GM18870 (cell line): ENCODE results near the gene ADAM29.
"Not testable (repeated sequence)": the region's sequence is repeated elsewhere in the genome, so short reads cannot be mapped to it uniquely, and the experiment has no call there.

ENCODE experiments used
- ATAC-seq: cut with Tn5 transposase; IDR thresholded peaks from one replicate; pipeline ENCODE4 v1.9.1; 2021; ENCODE audit warnings: moderate library complexity; ENCODE audit not compliant: unreplicated experiment

ADAM29 gene

DNA sequence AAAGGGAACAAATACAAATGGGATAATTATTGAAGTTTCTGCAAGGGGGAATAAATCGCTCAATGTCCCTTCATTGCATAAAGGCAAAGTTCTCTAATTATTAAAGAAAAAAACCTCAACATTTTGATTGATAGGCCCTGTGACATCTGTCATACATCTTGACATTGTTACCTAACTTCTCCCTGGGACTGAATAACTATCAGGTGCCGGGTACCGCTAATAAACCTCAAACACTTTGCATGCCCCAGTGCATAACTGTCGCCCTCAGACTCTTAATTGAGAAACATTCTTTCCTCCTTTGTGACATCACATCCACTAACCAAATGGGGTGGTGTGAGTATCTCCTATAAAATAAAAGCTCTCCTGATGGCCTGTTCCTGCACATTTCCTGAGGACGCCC lies at the start of gene ADAM29:
Gene ADAM29, plus strand, starts transcription at position 301 of the 400 bp plus-strand sequence. CDS start 57,168 bp downstream, outside the sequence.
- no peak for ATAC-seq

DNA sequence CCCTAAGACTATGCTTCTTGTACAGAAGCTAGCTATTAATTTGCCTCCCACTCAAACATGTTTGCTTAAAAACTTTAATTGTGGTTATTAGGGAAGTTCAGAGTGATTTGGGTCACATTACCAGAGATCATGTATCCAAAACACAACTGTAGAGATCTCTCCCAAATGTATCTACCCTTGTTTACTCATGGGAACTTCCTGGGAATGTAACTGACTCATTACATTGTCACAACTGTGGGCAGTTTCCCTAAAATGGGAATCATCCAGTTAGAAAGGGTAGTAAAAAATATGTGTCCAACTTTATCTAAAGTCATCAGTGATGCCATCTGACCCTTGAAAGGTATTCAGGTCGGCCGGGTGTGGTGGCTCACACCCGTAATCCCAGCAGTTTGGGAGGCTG lies 48.8 kb upstream of the ADAM29 start:
- no peak for ATAC-seq

DNA sequence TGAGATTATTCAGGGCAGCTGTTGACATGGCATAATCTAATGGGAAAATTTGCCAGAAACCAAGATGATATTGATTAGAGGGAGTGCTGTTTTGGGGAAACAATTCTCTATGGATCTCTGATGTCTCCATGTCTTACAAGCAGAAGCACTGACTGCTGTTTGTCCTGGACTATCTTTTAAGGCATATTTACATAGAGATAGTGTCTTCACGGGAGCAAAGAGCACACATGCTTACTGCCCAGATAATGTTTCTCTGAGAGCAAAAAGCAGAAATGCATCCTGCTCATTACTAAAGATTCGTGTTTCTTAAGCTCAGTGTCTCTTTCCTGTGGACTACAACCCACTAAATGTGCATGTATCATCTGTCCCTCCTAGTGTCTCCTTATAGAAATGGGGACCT lies 47.8 kb upstream of the ADAM29 start:
- ATAC-seq = no peak

DNA sequence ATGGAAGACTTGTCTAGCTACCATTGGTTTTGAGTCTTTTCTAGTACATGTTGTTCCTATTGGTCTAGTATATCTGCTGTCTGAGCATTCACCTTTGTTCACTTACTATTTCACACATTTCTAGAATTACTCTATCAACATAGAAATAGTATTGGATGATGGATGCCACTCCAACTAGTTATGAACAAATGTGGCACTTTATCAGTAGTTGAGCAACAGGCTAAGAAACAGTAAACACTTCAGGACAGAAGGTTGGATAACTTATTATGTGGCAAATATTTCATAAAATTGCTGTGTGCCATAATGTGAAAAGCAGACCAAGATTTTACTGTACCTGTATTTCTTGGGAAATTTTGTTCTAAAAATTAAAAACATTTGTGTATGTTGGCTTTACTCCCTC lies 46.8 kb upstream of the ADAM29 start:
- no peak for ATAC-seq

DNA sequence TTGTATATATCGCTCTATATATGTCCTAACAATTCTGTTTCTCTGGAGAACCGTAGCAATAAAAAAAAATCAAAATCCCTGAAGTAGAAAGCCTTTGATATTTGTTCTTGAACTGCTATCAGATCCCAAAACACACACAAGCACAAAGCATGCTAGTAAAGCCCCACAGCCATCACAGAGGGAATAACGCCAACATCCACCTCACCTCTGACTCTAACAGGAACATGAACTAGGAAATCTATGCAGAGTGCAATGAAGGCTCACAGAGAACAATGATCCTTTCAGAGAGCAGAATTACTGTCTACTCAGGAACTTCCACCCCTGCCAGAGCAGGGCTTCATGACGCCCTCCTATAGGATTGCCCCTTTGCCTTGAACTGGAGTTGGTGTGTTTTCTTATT lies 45.0 kb upstream of the ADAM29 start:
- not testable (repeated sequence) for ATAC-seq

DNA sequence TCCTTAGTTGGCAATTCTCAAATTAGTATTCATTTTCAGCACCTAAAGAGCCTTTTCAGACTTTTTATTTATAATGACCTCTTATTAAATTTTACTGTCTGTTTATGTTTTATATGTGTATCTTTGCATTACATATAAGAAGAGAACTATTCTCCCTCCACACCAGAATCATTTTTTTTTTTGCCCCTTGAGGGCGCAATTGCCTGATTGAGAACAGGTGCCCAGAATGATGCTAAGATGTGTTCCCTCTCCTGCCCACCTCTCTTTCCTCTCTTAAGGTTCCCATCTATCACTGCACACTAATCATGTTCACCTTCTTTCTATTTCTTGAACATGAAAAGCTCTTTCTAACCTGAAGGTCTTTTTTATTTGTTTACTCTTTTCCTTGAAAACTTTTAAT lies 44.2 kb upstream of the ADAM29 start:
- peak; percentile 74 for ATAC-seq

DNA sequence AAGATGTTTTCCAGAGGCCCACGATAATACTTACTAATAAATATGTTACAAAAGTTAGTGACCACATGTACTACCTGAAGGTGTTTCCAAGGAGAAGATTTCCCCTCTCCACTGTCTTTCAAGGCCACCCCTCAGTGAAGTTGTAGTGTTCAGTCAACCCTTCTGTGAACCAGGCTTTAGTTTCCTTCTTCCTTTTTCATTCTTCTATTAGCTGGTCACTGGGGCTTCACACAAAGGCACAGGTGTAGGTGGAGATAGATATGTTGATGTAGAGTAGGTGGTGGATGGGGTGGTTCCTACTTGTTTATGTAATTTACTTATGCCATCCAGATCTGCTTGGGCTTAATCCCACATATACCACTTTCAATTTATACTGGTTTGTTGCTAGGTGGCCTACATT lies 43.3 kb upstream of the ADAM29 start:
- ATAC-seq = no peak

DNA sequence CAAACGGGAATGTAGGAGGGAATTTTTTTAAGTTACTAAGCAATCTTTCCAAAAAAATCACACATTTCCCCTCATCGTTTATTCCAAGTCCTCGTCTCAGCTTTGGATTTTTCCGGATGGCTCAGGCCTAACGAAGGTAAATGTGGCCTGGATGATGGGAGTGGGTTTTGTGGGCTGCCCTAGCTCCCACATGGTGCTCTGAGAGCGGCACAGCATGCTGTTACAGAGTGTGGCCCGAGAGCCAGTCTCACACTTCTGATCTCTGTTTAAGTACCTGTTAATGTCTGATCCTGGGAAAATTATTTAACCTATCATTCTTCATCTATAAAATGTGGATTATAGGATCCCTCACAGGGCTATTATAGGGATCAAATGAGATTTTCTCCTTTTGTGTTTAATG lies 38.2 kb upstream of the ADAM29 start:
- ATAC-seq = no peak

DNA sequence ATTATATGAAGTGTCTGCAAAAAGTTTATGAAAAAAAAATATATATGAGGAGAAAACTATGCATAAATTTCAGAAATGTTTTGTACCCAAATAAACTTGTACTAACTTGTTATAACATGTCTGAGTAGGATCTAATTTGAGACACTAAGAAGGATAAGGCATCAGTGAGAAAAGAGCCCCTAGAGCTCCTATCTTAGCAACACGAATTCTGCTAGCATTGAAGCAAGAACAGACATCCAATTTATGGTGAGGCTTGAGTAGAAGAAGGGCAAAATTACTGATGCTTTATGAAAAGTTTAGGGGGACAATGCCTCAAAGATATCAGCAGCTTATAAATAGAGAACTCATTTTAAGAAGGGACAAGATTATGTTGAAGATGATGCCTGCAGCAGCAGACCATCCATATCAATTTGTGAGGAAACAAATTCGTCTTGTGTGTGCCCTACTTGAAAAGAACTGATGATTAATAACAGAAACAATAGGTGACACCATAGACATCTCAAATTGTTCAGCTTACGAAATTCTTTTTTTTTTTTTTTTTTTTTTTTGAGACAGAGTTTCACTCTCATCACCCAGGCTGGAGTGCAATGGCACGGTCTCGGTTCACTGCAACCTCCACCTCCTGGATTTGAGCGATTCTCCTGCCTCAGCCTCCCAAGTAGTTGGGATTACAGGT lies 35.7 kb upstream of the ADAM29 start:
- ATAC-seq = peak; percentile 43

DNA sequence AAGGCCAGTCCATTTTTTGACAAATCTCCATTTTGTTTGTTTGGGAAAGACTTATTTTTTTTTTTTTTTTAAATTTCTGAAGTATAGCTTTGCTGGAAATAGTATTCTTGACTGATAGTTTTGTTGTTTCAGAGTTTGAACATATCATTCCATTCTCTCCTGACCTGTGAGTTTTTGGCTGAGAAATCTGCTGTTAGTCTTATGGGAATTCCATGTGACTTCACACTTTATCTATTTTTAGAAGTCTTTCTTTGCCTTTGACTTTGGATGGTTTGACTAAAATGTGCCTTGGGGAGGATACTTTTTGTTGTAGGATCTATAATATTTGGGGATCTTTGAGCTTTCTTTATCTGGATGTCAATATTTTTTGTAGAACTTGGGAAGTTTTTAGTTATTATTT lies 10.7 kb upstream of the ADAM29 start:
- no peak for ATAC-seq

DNA sequence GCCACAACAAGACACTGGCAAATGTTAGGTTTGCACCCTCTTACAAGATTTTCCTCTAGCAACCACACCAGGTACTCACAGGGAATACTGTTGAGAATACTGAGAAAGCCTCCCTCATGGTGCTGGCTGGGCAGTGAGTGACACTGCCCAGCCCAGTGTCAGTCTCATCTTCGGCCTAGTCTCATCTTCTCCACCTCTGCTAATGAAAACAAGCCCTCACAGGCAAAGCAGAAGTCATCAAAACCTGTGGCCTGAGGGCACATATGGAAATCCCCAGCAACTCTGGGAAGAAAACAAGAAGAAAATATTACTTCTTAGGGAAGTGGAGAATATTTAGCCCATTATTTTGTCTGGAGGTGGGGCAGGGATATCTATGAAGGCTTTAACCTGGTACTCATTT lies 7.9 kb upstream of the ADAM29 start:
- no peak for ATAC-seq

DNA sequence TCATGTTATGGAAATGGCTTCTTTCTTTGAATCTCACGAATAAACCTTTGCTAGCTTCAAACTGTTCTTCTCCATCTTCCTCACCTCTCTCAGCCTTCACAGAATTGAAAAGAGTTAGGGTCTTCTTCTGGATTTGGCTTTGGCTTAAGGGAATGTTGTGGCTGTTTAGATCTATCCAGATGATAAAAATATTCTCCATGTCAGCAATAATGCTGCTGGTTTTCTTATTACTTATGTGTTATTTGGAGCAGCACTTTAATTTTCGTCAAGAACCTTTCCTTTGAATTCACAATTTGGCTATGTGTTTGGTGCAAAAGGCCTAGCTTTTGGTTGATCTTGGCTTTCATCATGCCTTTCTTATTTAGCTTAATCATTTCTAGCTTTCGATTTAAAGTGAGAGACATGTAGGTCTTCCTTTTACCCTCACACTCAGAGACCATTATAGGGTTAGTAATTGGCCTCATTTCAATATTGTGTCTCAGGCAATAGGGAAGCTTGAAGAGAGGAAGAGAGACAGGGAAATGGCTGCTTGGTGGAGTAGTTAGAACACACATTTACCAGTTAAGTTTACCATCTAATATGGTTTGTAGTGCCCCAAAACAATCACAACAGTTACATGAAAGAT lies 5.1 kb upstream of the ADAM29 start:
- ATAC-seq = no peak

DNA sequence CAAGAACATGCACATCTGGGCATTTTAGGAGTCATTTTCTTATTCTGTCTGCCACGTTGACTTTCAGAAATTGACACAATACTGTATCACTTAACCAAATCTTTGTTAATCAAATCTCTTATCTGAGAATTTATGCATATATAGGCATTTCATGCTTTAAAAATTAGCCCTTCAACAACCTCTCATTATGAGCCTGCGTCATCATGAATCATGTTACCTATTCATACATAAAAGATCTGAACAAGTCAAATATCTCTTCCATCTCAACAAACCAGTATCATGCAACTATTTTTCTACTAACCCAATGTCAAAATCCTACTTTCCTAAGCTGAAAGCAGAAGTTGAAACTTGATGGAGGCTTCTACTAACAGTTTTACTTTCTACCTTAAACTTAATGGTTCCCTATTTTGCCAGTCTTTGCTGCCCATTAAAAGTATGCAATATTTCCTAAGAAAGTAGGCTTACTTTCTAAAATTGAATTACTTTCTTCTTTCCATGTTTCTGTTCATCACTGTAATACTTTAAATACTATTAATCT lies 1.8 kb downstream of the ADAM29 start:
- no peak for ATAC-seq

DNA sequence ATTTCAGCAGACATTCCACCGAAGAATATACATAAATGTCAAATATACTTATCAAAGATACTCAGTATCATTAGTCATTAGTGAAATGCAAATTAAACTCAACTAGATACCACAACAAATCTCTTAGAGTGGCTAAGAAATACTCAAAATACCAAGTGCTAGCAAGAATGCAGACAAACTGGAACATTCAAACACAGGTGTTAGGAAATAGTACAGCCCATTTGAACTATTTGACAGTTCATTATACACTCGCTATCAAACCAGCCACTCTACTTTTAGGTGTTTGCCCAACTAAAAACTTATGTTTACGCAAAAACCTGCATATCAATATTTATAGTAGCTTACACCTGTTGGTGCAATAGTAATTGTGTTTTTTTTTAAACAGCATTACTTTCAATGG lies 8.8 kb downstream of the ADAM29 start:
- ATAC-seq = no peak

DNA sequence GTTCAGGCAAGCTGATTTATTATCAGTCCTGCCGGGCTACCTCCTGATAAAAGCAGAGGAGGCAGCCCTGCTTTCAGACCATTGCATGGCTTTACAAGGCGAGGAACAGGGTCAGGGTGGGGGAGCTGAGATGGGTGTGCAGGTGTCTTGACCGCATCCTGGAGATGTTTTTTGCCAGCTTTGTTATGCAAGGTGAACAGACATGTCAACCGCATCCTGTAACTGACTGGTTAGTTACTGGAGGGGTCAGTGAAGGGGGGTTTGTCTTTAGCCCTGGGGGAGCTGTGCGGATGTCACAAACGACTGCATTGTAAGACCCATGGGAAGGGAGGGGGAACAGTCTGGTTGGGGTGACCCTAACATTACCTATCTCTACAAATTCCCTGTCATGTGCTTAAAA lies 10.0 kb downstream of the ADAM29 start:
- ATAC-seq = peak; percentile 45

DNA sequence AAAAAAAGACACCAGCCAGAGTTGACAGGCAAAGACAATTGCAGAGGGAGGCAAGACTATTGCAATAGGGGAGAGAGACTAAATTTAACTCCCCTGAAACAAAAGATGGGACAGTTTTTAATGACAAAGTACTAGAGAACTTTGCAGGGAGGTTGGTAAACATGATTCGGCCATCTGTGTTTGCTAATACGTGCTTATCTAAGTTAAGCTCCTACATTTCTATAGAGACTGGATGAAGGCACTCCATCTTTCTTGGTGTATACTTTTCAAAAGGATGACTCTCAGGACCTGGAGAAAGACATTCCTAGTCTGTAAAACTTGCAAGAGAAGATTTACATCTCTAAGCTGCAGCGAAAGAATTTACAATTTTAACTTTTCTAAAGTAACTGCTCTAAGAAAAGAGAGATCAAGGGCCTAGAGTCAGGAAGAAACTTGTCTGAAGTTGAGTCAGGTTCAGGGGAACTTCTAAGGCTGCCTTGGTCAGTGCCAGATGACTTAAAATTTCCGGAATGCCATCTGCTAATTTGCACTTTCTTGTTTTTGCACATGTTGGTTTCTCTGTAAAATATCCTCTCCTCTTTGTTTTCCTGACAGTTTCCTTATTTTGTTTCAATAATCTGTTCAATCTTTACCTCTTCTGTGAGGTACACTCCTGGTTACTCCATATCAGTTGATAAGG lies 10.6 kb downstream of the ADAM29 start:
- ATAC-seq = peak; percentile 46

DNA sequence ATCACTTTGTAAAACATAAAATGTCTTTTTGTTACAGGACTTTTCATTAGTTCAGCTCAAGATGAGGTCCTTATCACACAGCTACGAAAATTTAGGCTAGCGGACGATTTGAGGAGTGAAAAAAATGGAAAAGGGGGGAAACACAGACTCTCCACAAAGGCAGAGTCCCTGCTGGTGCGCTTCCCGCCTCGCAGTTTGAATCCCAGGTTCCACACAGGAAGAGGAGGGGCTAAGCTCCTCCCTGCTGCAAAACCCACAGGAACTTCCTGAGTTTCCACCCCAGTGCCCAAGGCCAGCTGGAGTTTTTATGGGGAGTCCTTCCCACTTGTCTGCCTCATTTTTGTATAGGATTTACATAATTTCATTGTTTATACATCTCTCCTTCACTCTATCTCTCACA lies 11.2 kb downstream of the ADAM29 start:
- ATAC-seq = no peak

DNA sequence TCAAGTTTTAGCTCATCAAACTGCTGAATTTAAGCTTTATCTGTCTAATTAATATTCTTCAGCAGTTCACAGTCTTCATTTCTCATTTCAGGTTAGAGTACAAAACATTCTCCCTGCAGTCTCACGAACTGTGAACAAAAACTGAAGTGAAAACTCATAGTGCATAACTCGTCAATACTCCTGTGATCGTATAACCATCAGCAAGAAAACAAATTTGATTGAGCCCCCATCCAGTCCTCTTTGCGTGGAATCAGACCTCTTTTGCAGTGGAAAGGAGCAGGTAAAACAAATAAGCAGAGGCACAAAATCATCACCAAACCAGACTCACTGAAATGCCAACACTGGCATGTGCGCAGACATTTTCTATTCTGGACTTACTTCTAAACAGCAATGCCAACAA lies 12.7 kb downstream of the ADAM29 start:
- ATAC-seq = no peak

DNA sequence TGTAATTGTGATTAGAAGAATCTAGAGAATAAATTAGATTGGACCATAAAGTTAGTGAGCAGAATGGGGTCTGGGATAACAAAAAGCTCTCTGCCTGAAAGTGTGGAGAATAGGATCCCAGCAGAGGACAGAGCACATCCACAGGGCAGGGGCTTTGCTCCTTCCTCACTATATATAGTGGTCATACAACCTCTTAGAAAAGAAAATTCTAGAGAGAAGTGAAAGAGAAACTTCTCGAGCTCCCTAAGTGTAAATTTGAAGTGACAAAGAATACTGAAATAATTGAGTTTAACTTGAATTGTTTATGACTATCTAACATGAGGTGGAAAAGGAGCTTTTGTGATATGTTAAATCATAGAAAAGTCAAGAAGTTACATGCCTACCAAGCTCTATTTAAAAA lies 14.9 kb downstream of the ADAM29 start:
- ATAC-seq = no peak

DNA sequence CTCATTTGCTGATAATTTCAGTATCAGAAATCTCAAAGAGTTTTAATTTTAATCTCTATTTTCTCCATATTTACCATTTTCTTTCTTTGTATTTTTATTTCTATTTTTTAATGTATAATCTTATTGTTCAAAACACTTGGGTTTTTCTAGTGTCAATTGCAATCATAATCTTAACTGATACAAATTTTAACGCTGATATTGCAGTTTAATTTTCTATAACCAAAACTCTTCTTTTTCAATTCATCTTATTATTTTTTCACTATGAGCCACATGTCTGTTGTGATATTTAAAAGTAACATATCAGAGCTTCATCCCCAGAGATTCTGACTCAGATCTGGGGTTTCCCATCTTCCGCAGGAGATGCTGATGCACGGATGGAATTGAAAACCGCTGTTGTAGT lies 16.2 kb downstream of the ADAM29 start:
- no peak for ATAC-seq

DNA sequence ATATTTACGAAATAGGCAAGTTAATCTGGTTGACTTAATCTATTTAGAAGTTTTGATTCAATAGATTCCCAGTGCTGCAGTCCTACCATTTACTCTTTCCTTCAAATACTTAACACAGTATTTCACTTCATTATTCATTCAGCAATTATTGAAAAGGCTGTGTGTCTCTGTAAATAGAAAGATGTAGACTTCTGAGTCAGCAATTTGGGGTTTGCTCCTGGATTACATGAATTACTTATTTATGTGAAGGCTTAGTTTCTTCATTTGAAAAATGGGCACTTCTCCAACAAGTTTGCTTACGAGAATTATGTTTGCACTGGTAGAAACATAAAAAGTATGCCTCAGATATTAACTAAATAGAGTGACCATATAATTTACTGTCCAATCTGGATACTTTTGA lies 17.4 kb downstream of the ADAM29 start:
- no peak for ATAC-seq

DNA sequence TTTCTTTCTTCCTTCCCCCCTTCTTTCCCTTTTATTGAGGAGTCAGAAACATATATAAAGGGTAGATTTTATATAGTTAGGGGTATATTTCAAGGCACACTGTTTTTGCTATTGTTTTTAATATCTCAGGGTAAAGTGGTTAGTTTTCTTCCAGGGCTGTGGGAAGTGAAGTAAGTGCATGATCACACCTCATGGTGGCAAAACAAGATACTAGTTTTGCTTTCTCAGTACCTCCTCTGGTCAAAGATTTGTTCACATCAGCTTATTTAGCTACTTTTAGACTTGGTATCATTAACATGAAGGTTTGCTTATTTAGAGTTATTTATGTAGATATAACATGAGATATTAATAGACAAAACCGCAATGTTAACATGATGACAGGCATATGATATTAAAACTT lies 21.8 kb downstream of the ADAM29 start:
- no peak for ATAC-seq
